Activated CD8-positive, alpha-beta T cell treated with anti-CD3 and anti-CD28 coated beads, Interleukin-2, amount 10 ng/mL, durations not matched to agents 7 days and 5 days (primary cell): ENCODE data around the gene FAS. TPM values are rescaled to one million over a fixed set of nuclear protein-coding genes. Genes with fewer than 3 reads are reported as not detected.

Experiments
- ATAC-seq: fragments of 150-1000 bp; cut with Tn5 transposase; one replicate; pipeline ENCODE4 v1.10.0; 2021; ENCODE audit warnings: moderate library complexity
- CTCF ChIA-PET: fragments of 350-600 bp; sonication (Branson Sonifier 250); formaldehyde crosslinking; loops from one replicate; lab custom pipeline; 2021; ENCODE audit warnings: antibody characterized with exemption; lab: Charles Lee
- POLR2A ChIA-PET: fragments of 350-600 bp; sonication (Branson Sonifier 250); formaldehyde crosslinking; loops from one replicate; lab custom pipeline; 2021; ENCODE audit warnings: antibody characterized with exemption; lab: Charles Lee
- DNase-seq: peaks from one replicate; pipeline ENCODE4 v3.0.0-alpha.2; 2020
- H3K27ac Mint-ChIP-seq: one replicate; pipeline ENCODE4 v1.8.0; 2021; ENCODE audit warnings: mild to moderate bottlenecking, mixed read lengths
- H3K27me3 Mint-ChIP-seq: one replicate; pipeline ENCODE4 v1.8.0; 2021; ENCODE audit warnings: low read depth, mixed read lengths
- H3K36me3 Mint-ChIP-seq: one replicate; pipeline ENCODE4 v1.8.0; 2021; ENCODE audit warnings: low read depth, mixed read lengths
- H3K4me1 Mint-ChIP-seq: one replicate; pipeline ENCODE4 v1.8.0; 2021; ENCODE audit warnings: low read depth, mixed read lengths
- H3K4me3 Mint-ChIP-seq: one replicate; pipeline ENCODE4 v1.8.0; 2021; ENCODE audit warnings: mild to moderate bottlenecking, mixed read lengths
- H3K9me3 Mint-ChIP-seq: one replicate; pipeline ENCODE4 v1.8.0; 2022; ENCODE audit warnings: mixed read lengths; ENCODE audit not compliant: insufficient read depth
- total RNA-seq, 2 experiments: library from RNA; stranded (reverse); gene quantifications; one replicate each; pipeline ENCODE4 v1.2.3, GENCODE V29; 2021

FAS gene
- total RNA-seq, 2 experiments from 2014 or later, result 58.5 to 62.6 TPM

DNA sequence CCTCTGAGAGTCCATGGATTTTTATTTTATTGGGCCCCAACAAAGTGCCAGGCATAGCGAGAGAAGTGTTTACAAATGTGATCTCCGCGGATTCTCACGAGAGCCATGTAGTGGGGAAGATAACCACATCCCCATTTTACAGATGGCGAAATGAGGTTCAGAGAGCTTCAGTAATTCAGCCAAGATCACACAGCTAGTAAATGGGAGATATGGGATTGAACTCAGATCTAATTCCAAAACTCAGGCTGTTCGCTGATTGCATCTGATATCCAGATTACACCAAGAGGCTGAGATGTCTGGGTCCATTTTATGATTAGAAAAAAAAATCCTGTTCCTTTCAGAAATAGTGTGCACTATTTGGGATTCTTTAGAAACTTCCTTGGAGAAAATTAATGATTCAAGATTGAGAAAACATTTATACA lies 1.3 kb downstream of the FAS start:
- H3K9me3 Mint-ChIP-seq, result peaks cover 10% of the 10 kb centered on the region
- peaks cover 47% of the 10 kb centered on the region for H3K36me3 Mint-ChIP-seq
- peak overlapping the region; percentile 95 for H3K4me3 Mint-ChIP-seq
- ChIA-PET CTCF (interaction anchor here (0.9 to 9.0 kb wide), 16 partner anchors 9 to 225 kb away, joined by 3 to 98 read pairs (median 6); no protein-coding TSS in a partner anchor), POLR2A (interaction anchor here (0.5 to 4.1 kb wide), 20 partner anchors 9 to 1130 kb away, joined by 3 to 35 read pairs (median 4); partner anchors contain the start of genes CH25H, IFIT2 and STAMBPL1)
- peak; percentile 4 for ATAC-seq
- H3K4me1 Mint-ChIP-seq, result peaks cover 75% of the 10 kb centered on the region
- no peak for DNase-seq
- H3K27me3 Mint-ChIP-seq, result no peaks in the 10 kb centered on the region
- H3K27ac Mint-ChIP-seq, result peak overlapping the region; percentile 95

DNA sequence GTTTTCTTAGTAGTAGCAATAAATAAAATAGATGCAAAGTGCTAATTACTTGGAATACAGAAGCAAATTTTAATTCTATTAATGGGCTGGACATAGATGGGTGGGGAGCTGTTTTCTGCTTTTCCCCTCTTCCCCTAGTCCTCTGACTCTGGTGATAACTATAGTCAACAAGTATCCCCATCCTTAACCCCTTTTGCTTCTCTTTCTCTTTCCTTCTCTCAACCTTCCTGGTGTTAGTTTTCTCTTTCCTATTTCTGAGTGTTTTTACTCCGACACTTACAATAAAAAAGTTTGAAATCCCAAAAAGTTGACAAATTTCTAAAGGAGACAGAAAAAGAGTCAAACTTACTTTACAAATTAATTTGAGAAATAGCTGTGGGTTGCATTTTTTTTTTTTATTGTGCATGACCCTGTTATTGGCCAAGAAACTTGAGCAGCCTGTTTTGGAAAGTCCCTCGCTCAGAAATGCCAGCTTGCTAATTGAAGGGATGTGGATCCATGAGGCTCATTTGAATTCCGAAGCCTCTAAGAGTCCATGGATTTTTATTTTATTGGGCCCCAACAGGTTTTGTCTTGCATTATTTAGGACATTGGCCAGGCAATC lies 2.4 kb downstream of the FAS start:
- Mint-ChIP-seq H3K4me3 (peak overlapping the region; percentile 77), H3K36me3 (peaks cover 40% of the 10 kb centered on the region), H3K27me3 (no peaks in the 10 kb centered on the region), H3K27ac (peak overlapping the region; percentile 84), H3K4me1 (peaks cover 75% of the 10 kb centered on the region), H3K9me3 (peaks cover 1% of the 10 kb centered on the region)
- ATAC-seq, result no peak
- POLR2A ChIA-PET, result interaction anchor here (0.8 to 4.1 kb wide), 5 partner anchors 10 to 60 kb away, joined by 3 to 22 read pairs (median 4); no protein-coding TSS in a partner anchor
- CTCF ChIA-PET, result interaction anchor here (1.1 to 9.0 kb wide), 11 partner anchors 8 to 224 kb away, joined by 3 to 98 read pairs (median 5); no protein-coding TSS in a partner anchor
- DNase-seq, result no peak

DNA sequence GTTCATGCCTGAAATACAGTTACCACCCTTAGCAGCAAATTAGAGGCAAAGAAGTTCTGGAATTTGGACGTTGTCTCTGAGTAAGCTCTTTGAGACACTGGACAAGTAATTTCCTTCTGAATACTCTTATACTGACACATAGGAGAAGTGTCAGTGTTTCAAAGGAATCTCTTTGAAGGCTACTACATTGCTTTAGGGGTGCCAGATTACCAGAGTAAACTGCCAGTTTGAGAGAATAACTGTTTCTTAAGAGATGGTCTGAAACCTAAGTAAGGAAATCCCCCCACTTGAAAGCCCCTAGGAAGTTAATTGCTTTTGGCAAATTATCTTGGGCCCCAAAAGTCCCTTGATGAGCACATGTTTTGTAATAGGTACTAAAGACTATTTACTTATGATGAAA lies 3.4 kb downstream of the FAS start:
- no peaks in the 10 kb centered on the region for H3K9me3 Mint-ChIP-seq
- peaks cover 72% of the 10 kb centered on the region for H3K4me1 Mint-ChIP-seq
- ChIA-PET CTCF (interaction anchor here (1.1 to 9.0 kb wide), 8 partner anchors 19 to 223 kb away, joined by 3 to 98 read pairs (median 4); no protein-coding TSS in a partner anchor), POLR2A (interaction anchor here (0.6 to 1.3 kb wide), 4 partner anchors 9 to 61 kb away, joined by 3 to 4 read pairs (median 4); no protein-coding TSS in a partner anchor)
- peak overlapping the region; percentile 57 for H3K4me3 Mint-ChIP-seq
- peaks cover 38% of the 10 kb centered on the region for H3K36me3 Mint-ChIP-seq
- DNase-seq (no peak), ATAC-seq (no peak)
- H3K27me3 Mint-ChIP-seq, result no peaks in the 10 kb centered on the region
- peak overlapping the region; percentile 37 for H3K27ac Mint-ChIP-seq

DNA sequence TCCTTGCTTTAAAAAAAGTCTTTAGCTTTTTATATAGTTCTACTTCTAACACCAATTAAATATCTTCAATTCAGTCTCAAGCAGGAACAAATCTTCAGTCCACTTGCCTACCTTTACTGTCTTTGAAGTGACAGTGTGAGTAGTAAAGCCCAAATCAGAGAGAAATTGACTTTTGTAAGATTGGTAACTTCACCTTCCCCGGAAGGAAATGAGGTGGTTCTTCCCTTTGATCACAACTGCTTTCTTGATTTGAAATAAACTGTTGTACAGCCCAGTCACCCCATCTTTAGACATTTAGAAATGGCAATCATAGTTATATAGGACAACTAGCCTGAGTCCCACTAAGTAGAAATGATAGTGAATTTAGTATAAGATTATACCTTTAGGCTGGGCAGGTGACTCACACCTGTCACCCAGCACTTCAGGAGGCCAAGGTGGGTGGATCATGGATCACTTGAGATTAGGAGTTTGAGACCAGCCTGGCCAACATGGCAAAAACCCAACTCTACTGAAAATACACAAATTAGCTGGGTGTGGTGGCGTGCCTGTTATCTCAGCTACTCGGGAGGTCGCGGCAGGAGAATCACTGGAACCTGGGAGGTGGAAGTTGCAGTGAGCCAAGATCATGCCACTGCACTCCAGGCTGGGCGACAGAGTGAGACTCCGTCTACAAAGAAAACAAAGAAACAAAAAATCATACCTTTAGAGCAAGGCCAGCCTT lies 4.7 kb downstream of the FAS start:
- Mint-ChIP-seq H3K9me3 (no peaks in the 10 kb centered on the region), H3K4me3 (peak overlapping the region; percentile 26), H3K27me3 (no peaks in the 10 kb centered on the region), H3K4me1 (peaks cover 71% of the 10 kb centered on the region), H3K36me3 (peaks cover 44% of the 10 kb centered on the region), H3K27ac (peak overlapping the region; percentile 73)
- DNase-seq (no peak), ATAC-seq (peak; percentile 5)
- ChIA-PET CTCF (interaction anchor here (1.0 to 9.0 kb wide), 6 partner anchors 8 to 159 kb away, joined by 3 to 98 read pairs (median 6); no protein-coding TSS in a partner anchor), POLR2A (interaction anchor here (0.8 to 1.3 kb wide), 2 partner anchors 8 to 36 kb away, joined by 3 to 4 read pairs; no protein-coding TSS in a partner anchor)

DNA sequence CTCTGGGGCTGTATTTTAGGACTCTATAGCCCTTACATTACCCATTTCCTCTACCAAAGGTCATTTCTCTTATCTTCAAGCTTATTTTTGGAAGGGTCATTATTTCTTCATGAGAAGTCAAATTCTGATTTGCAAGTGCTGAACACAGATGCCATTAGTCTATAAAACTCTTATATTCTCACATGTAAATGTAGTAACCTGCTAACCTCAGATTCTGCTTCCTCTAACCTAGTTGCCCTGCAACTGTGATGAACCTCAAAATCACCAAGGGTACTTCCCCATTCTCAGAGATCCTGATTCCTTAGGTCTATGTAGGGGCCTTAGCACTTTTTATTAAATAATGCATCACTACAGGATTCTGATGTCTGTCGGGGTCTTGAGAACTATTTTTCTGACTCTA lies 6.3 kb downstream of the FAS start:
- POLR2A ChIA-PET, result no interaction called here
- CTCF ChIA-PET, result interaction anchor here (1.0 to 9.0 kb wide), 5 partner anchors 33 to 210 kb away, joined by 3 to 98 read pairs (median 7); partner anchors contain the start of gene CH25H
- no peak for DNase-seq
- H3K9me3 Mint-ChIP-seq, result no peaks in the 10 kb centered on the region
- no peak for ATAC-seq
- no peaks in the 10 kb centered on the region for H3K27me3 Mint-ChIP-seq
- H3K36me3 Mint-ChIP-seq, result peaks cover 48% of the 10 kb centered on the region
- H3K4me1 Mint-ChIP-seq, result peaks cover 83% of the 10 kb centered on the region
- H3K4me3 Mint-ChIP-seq, result no peak overlapping the region
- H3K27ac Mint-ChIP-seq, result no peak overlapping the region

DNA sequence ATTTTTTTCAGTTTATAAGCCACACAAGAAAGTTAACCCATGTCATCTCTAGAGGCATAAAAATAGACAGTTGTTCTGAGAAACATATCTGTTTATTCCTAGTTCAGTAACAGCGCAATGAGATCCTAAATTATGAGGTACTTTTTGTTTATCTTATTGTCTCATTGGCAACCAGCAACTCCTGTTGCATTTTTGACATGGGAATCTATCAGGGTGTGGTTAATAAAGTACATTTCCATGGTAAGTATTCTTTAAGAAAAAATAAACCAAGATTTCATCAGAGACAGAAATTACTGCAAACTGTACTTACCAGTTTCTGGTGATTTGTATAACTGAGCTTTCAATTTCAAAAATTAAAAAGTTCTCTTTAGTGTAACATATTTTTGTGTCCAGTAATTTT lies 9.0 kb downstream of the FAS start:
- no peak for DNase-seq
- H3K4me3 Mint-ChIP-seq, result peak overlapping the region; percentile 31
- no peak for ATAC-seq
- H3K27me3 Mint-ChIP-seq, result no peaks in the 10 kb centered on the region
- no peaks in the 10 kb centered on the region for H3K9me3 Mint-ChIP-seq
- CTCF ChIA-PET, result interaction anchor here (1.1 to 5.5 kb wide), 6 partner anchors 12 to 251 kb away, joined by 3 to 24 read pairs (median 4); no protein-coding TSS in a partner anchor
- H3K27ac Mint-ChIP-seq, result no peak overlapping the region
- peaks cover 52% of the 10 kb centered on the region for H3K36me3 Mint-ChIP-seq
- peaks cover 78% of the 10 kb centered on the region for H3K4me1 Mint-ChIP-seq
- POLR2A ChIA-PET, result interaction anchor here (0.6 to 1.1 kb wide), 3 partner anchors 9 to 37 kb away, joined by 3 to 10 read pairs (median 3); partner anchors contain the start of gene FAS

DNA sequence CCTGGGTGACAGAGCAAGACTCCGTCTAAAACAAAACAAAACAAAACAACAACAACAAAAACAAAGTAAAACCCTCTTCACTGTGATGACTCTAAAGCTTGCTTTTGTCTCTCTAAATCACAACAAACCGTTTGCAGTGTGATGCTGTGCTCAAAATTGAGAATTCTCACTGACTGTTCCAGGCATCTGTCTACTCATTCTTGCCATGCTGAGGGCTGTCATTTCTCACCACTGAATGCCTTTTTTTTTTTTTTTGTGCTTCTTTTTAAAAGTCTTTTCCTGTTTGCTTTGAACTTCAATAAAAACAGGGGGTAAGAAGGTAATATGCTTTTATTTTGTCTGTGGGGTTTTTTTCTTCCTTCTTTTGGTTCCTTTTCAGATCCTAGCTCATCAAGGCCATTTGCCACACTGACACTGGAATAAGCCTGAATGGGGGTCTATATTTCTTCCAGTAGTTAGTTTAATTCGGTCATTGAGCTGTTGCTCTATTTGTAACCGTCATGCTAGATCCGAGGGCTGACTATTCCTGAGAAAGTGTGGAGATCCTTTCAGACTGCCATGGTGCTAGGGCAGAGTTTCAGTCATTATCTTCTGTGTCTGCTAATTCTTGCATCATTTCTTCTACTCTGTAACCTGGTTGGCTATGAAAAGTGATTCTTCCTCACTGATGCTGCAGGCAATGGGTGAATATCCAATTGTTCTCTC lies 10.6 kb downstream of the FAS start:
- ATAC-seq (peak; percentile 75), DNase-seq (peak; percentile 52)
- ChIA-PET CTCF (interaction anchor here (0.6 to 5.5 kb wide), 14 partner anchors 9 to 311 kb away, joined by 3 to 24 read pairs (median 4); no protein-coding TSS in a partner anchor), POLR2A (interaction anchor here (0.7 to 2.4 kb wide), 3 partner anchors 10 to 32 kb away, joined by 3 to 35 read pairs (median 4); partner anchors contain the start of gene FAS)
- no peaks in the 10 kb centered on the region for H3K9me3 Mint-ChIP-seq
- H3K4me3 Mint-ChIP-seq, result peak overlapping the region; percentile 59
- H3K27ac Mint-ChIP-seq, result peak overlapping the region; percentile 70
- peaks cover 66% of the 10 kb centered on the region for H3K4me1 Mint-ChIP-seq
- peaks cover 46% of the 10 kb centered on the region for H3K36me3 Mint-ChIP-seq
- H3K27me3 Mint-ChIP-seq, result no peaks in the 10 kb centered on the region

DNA sequence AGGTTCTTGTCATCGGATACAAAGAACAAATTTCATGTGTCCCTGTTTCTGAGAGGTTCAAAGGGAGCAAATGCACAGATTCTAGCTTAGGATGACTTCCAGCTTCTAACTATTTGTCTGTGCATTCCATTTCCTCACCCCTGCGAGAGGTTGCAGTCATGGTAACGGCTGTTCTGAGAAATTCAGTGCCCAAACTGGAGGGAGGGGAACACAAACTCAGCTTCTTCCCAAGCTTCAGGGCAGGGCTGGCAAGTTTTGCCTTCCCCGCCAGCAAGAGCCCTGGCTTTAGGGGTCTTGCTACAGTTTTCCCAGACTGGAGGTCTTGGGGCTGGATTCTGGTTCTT lies 11.1 kb downstream of the FAS start:
- no peaks in the 10 kb centered on the region for H3K9me3 Mint-ChIP-seq
- H3K4me1 Mint-ChIP-seq, result peaks cover 61% of the 10 kb centered on the region
- peak overlapping the region; percentile 70 for H3K27ac Mint-ChIP-seq
- no peak for ATAC-seq
- peaks cover 47% of the 10 kb centered on the region for H3K36me3 Mint-ChIP-seq
- CTCF ChIA-PET, result interaction anchor here (1.0 to 5.5 kb wide), 9 partner anchors 9 to 216 kb away, joined by 3 to 24 read pairs (median 5); no protein-coding TSS in a partner anchor
- H3K4me3 Mint-ChIP-seq, result no peak overlapping the region
- DNase-seq, result no peak
- POLR2A ChIA-PET, result interaction anchor here (2.4 kb wide), 1 partner anchor 11 kb away, joined by 35 read pairs; the partner anchor contains the start of gene FAS
- no peaks in the 10 kb centered on the region for H3K27me3 Mint-ChIP-seq

DNA sequence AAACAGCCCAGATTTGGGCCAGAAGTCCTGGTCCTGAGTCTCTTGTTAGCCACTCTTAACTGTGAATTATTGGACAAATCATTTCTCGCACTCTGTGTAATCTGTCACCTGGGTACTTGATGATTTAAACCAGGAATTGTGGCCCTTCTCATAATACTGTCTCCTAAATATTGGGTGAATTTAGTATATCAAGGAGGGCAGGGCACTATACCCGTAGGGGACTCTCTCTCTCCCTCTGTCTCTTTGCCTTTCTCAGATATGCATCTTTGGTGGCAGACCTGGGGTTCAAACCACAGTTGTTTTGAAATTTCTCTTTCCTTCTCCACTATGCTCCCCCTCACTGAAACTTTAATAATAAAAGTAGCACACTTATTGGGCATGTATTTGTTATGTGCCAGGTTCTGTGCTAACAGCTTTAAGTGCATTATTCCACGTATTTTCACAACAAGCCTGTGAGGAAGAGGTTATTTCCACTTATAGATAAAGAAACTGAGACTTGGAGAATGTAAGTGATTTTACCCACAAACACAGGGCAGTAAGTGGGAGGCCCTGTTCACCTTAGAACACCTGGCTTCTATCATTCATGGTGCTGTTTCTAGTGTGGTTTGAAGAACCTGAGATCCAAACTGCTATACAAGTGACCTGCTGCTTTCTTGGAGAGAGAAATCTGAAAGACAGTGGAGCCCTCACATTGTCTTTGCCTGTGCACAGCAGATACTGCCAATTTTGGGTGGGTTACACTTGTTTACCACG lies 11.8 kb downstream of the FAS start:
- CTCF ChIA-PET, result interaction anchor here (1.0 to 5.5 kb wide), 4 partner anchors 11 to 70 kb away, joined by 3 to 24 read pairs (median 13); partner anchors contain the start of gene FAS
- H3K36me3 Mint-ChIP-seq, result peaks cover 49% of the 10 kb centered on the region
- ATAC-seq (no peak), DNase-seq (no peak)
- H3K27ac Mint-ChIP-seq, result peak overlapping the region; percentile 49
- no peaks in the 10 kb centered on the region for H3K27me3 Mint-ChIP-seq
- H3K9me3 Mint-ChIP-seq, result no peaks in the 10 kb centered on the region
- H3K4me1 Mint-ChIP-seq, result peaks cover 57% of the 10 kb centered on the region
- POLR2A ChIA-PET, result interaction anchor here (2.4 kb wide), 1 partner anchor 12 kb away, joined by 35 read pairs; the partner anchor contains the start of gene FAS
- H3K4me3 Mint-ChIP-seq, result no peak overlapping the region

DNA sequence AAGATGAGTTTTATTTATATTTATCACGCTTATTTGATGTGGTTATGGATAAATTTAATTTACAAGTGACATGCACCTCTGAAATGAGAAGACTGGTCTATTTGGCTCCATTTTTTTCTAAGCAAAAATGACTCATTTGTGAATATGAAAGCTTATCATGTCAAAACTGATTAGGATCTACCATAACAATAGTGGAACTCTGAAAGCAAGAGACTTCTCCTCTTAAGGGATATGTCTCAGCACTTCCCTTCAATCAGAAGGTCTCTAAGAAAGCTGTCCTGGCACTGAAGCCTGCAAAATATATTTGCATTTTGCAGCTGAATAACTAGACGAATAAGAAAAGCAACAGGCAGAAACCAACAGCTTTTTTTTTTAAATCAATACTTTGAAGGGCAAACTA lies 12.7 kb downstream of the FAS start:
- ChIA-PET CTCF (interaction anchor here (1.0 to 5.5 kb wide), 3 partner anchors 12 to 71 kb away, joined by 5 to 24 read pairs (median 12); partner anchors contain the start of gene FAS), POLR2A (interaction anchor here (1.0 to 1.3 kb wide), 2 partner anchors 9 to 13 kb away, joined by 4 to 7 read pairs; partner anchors contain the start of gene FAS)
- Mint-ChIP-seq H3K36me3 (peaks cover 56% of the 10 kb centered on the region), H3K4me3 (no peak overlapping the region), H3K27me3 (no peaks in the 10 kb centered on the region), H3K9me3 (no peaks in the 10 kb centered on the region), H3K27ac (no peak overlapping the region), H3K4me1 (peaks cover 52% of the 10 kb centered on the region)
- ATAC-seq (peak; percentile 24), DNase-seq (no peak)
